SK-N-SH treated with all-trans-retinoic acid at 6 μM for 48 hours (cell line): ENCODE data around the gene JAKMIP1.

Source experiments
- ATAC-seq: fragments of 200-7000 bp; cut with Tn5 transposase; 3 replicates; pipeline ENCODE4 v1.9.1; 2020; ENCODE audit warnings: mild to moderate bottlenecking, moderate library complexity
- ARNTL ChIP-seq: fragments of 450-650 bp; formaldehyde crosslinking; IDR thresholded peaks from 2 replicates; pipeline ENCODE4 v1.5.0; 2020; ENCODE audit warnings: low read depth, mild to moderate bottlenecking, moderate library complexity, borderline replicate concordance
- BACH2 ChIP-seq: fragments of 250-450 bp; sonication (Bioruptor Pico); IDR thresholded peaks from 2 replicates; pipeline ENCODE4 v1.9.0; 2021; ENCODE audit warnings: mild to moderate bottlenecking, borderline replicate concordance
- CREB5 ChIP-seq: fragments of 250-450 bp; sonication (Bioruptor Pico); IDR thresholded peaks from 2 replicates; pipeline ENCODE4 v1.5.1; 2020; ENCODE audit warnings: low read depth, mild to moderate bottlenecking, moderate library complexity
- CSDC2 ChIP-seq: fragments of 250-450 bp; sonication (Bioruptor Pico); IDR thresholded peaks from 2 replicates; pipeline ENCODE4 v1.5.0; 2020; ENCODE audit warnings: mild to moderate bottlenecking, moderate library complexity
- ESRRG ChIP-seq: fragments of 250-450 bp; sonication (Bioruptor Pico); IDR thresholded peaks from 2 replicates; pipeline ENCODE4 v1.6.1; 2021; ENCODE audit warnings: mild to moderate bottlenecking
- GLIS3 ChIP-seq: fragments of 250-450 bp; sonication (Bioruptor Pico); IDR thresholded peaks from 2 replicates; pipeline ENCODE4 v1.5.0; 2020; ENCODE audit warnings: mild to moderate bottlenecking, moderate library complexity
- ISL1 ChIP-seq: fragments of 250-450 bp; sonication (Bioruptor Pico); IDR thresholded peaks from 2 replicates; pipeline ENCODE4 v2.1.2; 2022; ENCODE audit warnings: mild to moderate bottlenecking, moderate library complexity
- OSR1 ChIP-seq: fragments of 250-450 bp; sonication (Bioruptor Pico); IDR thresholded peaks from 2 replicates; pipeline ENCODE4 v1.8.0; 2022; ENCODE audit warnings: moderate library complexity, mild to moderate bottlenecking, inconsistent platforms
- PPARA ChIP-seq: fragments of 250-450 bp; sonication (Bioruptor Pico); IDR thresholded peaks from 2 replicates; pipeline ENCODE4 v1.5.0; 2020; ENCODE audit warnings: mild to moderate bottlenecking, borderline replicate concordance
- RARB ChIP-seq: fragments of 250-450 bp; sonication (Bioruptor Pico); IDR thresholded peaks from 2 replicates; pipeline ENCODE4 v1.8.0; 2021; ENCODE audit warnings: mild to moderate bottlenecking, moderate library complexity
- TCF4 ChIP-seq: fragments of 250-450 bp; sonication (Bioruptor Pico); IDR thresholded peaks from 2 replicates; pipeline ENCODE4 v1.8.0; 2021; ENCODE audit warnings: mild to moderate bottlenecking, moderate library complexity, borderline replicate concordance
- TOX ChIP-seq: fragments of 250-450 bp; sonication (Bioruptor Pico); IDR thresholded peaks from 2 replicates; pipeline ENCODE4 v1.8.0; 2021; ENCODE audit warnings: mild to moderate bottlenecking, moderate library complexity, borderline replicate concordance
- TSHZ2 ChIP-seq: fragments of 250-450 bp; sonication (Bioruptor Pico); IDR thresholded peaks from 2 replicates; pipeline ENCODE4 v1.5.0; 2020; ENCODE audit warnings: mild to moderate bottlenecking, moderate library complexity
- ZC3H10 ChIP-seq: fragments of 250-450 bp; sonication (Bioruptor Pico); IDR thresholded peaks from 2 replicates; pipeline ENCODE4 v1.5.1; 2021; ENCODE audit warnings: mild to moderate bottlenecking, moderate library complexity
- ZFP3 ChIP-seq: fragments of 250-450 bp; sonication (Bioruptor Pico); IDR thresholded peaks from 2 replicates; pipeline ENCODE4 v1.5.0; 2020; ENCODE audit warnings: mild to moderate bottlenecking, moderate library complexity
- ZFP30 ChIP-seq: fragments of 450-650 bp; formaldehyde crosslinking; IDR thresholded peaks from 2 replicates; pipeline ENCODE4 v1.5.0; 2022; ENCODE audit warnings: mild to moderate bottlenecking, moderate library complexity
- ZNF565 ChIP-seq: fragments of 450-650 bp; formaldehyde crosslinking; conservative IDR thresholded peaks from 2 replicates; pipeline ENCODE4 v1.5.0; 2020; ENCODE audit warnings: low read depth, mild to moderate bottlenecking, moderate library complexity
- ZNF70 ChIP-seq: fragments of 450-650 bp; formaldehyde crosslinking; IDR thresholded peaks from 2 replicates; pipeline ENCODE4 v1.5.0; 2020; ENCODE audit warnings: mild to moderate bottlenecking, moderate library complexity
- TF ChIP-seq, protein P1 (sequence below): fragments of 250-450 bp; sonication (Bioruptor Pico); IDR thresholded peaks from 2 replicates; pipeline ENCODE4 v1.8.0; 2021; ENCODE audit warnings: low read depth, mild to moderate bottlenecking, moderate library complexity, borderline replicate concordance
- TF ChIP-seq, protein P2 (sequence below): fragments of 250-450 bp; sonication (Bioruptor Pico); IDR thresholded peaks from 2 replicates; pipeline ENCODE4 v1.8.0; 2020; ENCODE audit warnings: mild to moderate bottlenecking, moderate library complexity, borderline replicate concordance
- TF ChIP-seq, protein P3 (sequence below): fragments of 250-450 bp; sonication (Bioruptor Pico); IDR thresholded peaks from 2 replicates; pipeline ENCODE4 v1.5.1; 2021; ENCODE audit warnings: mild to moderate bottlenecking, moderate library complexity

The JAKMIP1 gene

GRCh38 chr4:5992171-5992827 is 208.1 kb downstream of the JAKMIP1 start:
- TF ChIP-seq, protein P1, sequence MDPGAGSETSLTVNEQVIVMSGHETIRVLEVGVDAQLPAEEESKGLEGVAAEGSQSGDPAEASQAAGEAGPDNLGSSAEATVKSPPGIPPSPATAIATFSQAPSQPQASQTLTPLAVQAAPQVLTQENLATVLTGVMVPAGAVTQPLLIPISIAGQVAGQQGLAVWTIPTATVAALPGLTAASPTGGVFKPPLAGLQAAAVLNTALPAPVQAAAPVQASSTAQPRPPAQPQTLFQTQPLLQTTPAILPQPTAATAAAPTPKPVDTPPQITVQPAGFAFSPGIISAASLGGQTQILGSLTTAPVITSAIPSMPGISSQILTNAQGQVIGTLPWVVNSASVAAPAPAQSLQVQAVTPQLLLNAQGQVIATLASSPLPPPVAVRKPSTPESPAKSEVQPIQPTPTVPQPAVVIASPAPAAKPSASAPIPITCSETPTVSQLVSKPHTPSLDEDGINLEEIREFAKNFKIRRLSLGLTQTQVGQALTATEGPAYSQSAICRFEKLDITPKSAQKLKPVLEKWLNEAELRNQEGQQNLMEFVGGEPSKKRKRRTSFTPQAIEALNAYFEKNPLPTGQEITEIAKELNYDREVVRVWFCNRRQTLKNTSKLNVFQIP (CRISPR knock-in tag) = no peak
- TF ChIP-seq GLIS3 (CRISPR knock-in tag) = no peak
- no peak for TF ChIP-seq CREB5 (CRISPR knock-in tag)
- TF ChIP-seq TOX = no peak
- TF ChIP-seq PPARA (CRISPR knock-in tag) = no peak
- TF ChIP-seq, protein P2, sequence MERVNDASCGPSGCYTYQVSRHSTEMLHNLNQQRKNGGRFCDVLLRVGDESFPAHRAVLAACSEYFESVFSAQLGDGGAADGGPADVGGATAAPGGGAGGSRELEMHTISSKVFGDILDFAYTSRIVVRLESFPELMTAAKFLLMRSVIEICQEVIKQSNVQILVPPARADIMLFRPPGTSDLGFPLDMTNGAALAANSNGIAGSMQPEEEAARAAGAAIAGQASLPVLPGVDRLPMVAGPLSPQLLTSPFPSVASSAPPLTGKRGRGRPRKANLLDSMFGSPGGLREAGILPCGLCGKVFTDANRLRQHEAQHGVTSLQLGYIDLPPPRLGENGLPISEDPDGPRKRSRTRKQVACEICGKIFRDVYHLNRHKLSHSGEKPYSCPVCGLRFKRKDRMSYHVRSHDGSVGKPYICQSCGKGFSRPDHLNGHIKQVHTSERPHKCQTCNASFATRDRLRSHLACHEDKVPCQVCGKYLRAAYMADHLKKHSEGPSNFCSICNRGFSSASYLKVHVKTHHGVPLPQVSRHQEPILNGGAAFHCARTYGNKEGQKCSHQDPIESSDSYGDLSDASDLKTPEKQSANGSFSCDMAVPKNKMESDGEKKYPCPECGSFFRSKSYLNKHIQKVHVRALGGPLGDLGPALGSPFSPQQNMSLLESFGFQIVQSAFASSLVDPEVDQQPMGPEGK (CRISPR knock-in tag) = no peak
- TF ChIP-seq ZC3H10 (CRISPR knock-in tag) = no peak
- TF ChIP-seq RARB (CRISPR knock-in tag) = no peak
- TF ChIP-seq ESRRG (CRISPR knock-in tag) = no peak
- no peak for TF ChIP-seq ZNF565
- no peak for TF ChIP-seq BACH2 (CRISPR knock-in tag)
- no peak for TF ChIP-seq TCF4 (CRISPR knock-in tag)
- TF ChIP-seq, protein P3, sequence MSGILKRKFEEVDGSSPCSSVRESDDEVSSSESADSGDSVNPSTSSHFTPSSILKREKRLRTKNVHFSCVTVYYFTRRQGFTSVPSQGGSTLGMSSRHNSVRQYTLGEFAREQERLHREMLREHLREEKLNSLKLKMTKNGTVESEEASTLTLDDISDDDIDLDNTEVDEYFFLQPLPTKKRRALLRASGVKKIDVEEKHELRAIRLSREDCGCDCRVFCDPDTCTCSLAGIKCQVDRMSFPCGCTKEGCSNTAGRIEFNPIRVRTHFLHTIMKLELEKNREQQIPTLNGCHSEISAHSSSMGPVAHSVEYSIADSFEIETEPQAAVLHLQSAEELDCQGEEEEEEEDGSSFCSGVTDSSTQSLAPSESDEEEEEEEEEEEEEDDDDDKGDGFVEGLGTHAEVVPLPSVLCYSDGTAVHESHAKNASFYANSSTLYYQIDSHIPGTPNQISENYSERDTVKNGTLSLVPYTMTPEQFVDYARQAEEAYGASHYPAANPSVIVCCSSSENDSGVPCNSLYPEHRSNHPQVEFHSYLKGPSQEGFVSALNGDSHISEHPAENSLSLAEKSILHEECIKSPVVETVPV (CRISPR knock-in tag) = no peak
- no peak for TF ChIP-seq ZFP30 (CRISPR knock-in tag)
- no peak for ATAC-seq

DNA sequence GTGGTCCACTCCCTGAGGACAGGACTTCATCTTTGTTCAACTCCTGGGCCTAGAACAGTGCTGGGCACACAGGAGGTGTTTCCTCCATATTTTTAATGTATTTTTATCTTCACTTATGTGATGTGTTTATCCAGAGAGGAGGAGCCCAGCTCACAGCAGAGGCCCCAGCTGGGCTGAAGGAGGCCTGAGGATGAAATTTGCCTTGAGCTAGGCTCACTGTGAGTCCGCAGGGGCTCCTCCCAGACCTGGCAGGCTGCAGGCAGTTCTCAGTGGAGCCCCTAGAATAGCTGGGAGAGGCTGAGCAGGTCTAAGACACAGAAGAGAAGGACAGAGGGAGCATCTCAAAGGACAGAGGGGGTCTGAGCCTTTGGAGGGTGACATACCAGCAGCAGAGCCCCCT is 208.9 kb downstream of the JAKMIP1 start:
- TF ChIP-seq ZNF70 (CRISPR knock-in tag) = no peak
- TF ChIP-seq RARB (CRISPR knock-in tag) = no peak
- no peak for TF ChIP-seq ARNTL (CRISPR knock-in tag)
- TF ChIP-seq OSR1 (CRISPR knock-in tag) = no peak
- no peak for TF ChIP-seq BACH2 (CRISPR knock-in tag)
- no peak for TF ChIP-seq ISL1 (CRISPR knock-in tag)
- no peak for TF ChIP-seq PPARA (CRISPR knock-in tag)
- TF ChIP-seq GLIS3 (CRISPR knock-in tag) = no peak
- no peak for TF ChIP-seq ZC3H10 (CRISPR knock-in tag)
- no peak for ATAC-seq

DNA sequence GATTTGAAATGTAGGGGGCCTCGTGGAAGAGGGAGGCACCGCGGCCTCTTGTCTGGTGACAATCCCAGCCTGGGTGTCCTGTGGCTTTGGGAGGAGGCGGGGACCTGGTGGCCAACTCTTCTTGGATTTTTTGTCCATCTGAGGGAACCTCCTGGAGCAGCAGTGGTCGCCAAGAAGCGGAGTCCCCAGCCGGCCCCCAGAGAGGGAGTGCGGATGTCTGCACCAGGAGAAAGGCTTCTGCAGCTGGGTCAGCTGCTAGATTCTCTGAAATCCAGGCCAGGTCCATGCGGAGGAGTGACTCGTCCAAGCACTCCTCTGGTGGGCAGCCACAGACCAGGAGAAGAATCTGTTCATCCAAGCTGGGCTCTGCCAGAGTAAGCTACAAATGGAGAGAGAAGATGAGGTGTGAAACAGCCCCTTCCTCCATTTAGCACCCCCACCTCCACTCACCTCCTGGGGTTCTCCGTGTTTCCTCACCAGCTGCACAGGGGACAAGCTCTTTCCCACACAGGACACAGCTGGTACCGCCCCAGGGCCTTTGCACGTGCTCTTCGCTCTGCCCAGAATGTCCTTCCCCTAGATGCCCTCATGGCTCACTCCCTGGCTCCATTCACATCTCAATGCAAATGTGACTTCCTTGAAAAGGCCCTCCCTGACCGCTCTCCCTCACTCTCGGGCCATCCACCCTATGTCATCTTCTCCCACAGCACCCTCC is 209.7 kb downstream of the JAKMIP1 start:
- no peak for ATAC-seq
- TF ChIP-seq ISL1 (CRISPR knock-in tag) (no peak), TSHZ2 (CRISPR knock-in tag) (no peak), ZNF565 (no peak), PPARA (CRISPR knock-in tag) (no peak), BACH2 (CRISPR knock-in tag) (no peak), CSDC2 (CRISPR knock-in tag) (no peak), ZNF70 (CRISPR knock-in tag) (no peak), ARNTL (CRISPR knock-in tag) (no peak), ZFP3 (no peak)
- TF ChIP-seq, protein P3 (CRISPR knock-in tag) = no peak
